Measurements from ENCODE around the gene PRAF2.

DNA sequence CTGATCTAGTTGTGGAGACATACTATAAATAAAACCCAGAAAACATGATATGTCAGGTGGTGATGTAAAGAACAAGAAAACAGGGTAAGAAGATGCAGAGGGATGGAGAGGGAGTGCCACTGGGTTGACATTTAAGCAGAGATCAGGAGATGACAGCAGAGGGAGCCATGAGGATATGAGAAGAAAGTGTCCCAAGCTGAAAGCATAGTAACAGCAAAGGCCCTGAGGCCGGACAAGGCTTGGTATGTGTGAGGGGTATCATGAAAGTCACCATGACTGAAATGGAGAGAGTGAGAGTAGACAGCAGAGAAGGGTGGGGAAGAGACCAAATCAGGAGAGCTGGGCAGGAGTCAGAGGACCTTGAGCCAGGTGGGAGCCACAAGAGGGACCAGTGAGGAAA is 46.3 kb upstream of the PRAF2 start:
- TF ChIP-seq, protein P1, sequence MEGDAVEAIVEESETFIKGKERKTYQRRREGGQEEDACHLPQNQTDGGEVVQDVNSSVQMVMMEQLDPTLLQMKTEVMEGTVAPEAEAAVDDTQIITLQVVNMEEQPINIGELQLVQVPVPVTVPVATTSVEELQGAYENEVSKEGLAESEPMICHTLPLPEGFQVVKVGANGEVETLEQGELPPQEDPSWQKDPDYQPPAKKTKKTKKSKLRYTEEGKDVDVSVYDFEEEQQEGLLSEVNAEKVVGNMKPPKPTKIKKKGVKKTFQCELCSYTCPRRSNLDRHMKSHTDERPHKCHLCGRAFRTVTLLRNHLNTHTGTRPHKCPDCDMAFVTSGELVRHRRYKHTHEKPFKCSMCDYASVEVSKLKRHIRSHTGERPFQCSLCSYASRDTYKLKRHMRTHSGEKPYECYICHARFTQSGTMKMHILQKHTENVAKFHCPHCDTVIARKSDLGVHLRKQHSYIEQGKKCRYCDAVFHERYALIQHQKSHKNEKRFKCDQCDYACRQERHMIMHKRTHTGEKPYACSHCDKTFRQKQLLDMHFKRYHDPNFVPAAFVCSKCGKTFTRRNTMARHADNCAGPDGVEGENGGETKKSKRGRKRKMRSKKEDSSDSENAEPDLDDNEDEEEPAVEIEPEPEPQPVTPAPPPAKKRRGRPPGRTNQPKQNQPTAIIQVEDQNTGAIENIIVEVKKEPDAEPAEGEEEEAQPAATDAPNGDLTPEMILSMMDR (IDR thresholded peaks at IDR 0.05; ENCODE audit: low read depth, low read length): peak; percentile 23
- no peak for TF ChIP-seq EZH2phosphoT487 (IDR thresholded peaks at IDR 0.05; ENCODE audit: low read depth)

All from OCI-LY3 (cell line).